NCI-H146 treated with DMSO at 0.1 percent for 48 hours (cell line): Measurements from ENCODE around the gene USP22.

Source experiments
- DNase-seq: peaks from one replicate; lab custom pipeline; 2025; ENCODE audit not compliant: unreplicated experiment; lab: John Stamatoyannopoulos, UW

Gene USP22

DNA sequence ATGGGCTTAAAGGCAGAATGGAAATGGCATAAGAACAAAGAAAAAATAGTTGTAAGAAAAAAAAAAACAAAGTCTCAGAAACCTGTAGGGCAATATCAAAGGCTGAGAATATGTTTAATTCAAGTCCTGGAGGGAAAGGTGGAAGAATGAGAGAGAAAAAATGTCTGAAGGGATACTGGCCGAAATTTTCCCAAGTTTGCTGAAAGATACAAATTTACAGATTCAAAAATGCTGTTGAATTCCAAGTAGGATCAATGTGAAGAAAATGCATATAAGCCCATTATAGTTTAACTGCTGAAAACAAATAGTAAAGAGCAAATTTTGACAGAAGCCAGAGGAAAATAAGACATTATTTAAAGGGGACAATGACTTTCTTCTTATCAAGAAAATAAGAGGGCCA lies 6.6 kb upstream of the USP22 start:
- DNase-seq, result no peak

DNA sequence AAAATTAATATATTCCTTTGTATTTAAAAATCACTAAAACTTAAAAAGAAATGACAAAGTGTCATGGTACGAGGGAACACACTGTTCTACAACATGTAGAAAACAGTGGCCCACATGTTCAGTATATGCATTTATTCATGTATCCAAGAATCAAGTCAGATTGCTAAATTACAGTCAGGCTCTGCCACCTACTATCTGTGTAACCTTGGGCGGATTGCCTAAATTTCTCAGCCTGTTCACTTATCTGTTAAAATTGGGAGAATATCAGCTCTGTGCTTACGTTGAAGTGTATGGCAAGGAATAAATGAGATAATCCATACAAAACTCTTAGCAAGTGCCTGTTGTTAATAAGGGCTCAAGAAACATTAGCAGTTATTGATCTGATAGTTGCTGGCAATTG lies 3.4 kb upstream of the USP22 start:
- no peak for DNase-seq

DNA sequence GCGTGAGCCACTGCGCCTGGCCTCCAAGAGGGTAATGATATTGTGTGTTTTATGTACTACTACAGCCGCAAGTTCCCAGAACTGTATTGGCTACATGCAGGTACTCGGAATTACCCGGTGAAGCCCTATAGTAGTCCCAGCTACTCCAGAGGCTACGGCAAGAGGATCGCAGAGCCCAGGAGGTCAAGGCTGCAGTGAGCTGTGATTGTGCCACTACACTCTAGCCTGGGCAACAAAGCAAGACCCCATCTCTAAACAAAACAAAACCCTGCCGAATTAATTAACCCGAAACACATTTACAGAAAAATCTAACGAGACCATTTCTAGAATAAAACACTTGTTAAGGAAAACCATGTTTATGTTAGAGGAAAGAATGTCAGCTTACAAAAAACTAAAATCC lies 2.2 kb upstream of the USP22 start:
- no peak for DNase-seq

DNA sequence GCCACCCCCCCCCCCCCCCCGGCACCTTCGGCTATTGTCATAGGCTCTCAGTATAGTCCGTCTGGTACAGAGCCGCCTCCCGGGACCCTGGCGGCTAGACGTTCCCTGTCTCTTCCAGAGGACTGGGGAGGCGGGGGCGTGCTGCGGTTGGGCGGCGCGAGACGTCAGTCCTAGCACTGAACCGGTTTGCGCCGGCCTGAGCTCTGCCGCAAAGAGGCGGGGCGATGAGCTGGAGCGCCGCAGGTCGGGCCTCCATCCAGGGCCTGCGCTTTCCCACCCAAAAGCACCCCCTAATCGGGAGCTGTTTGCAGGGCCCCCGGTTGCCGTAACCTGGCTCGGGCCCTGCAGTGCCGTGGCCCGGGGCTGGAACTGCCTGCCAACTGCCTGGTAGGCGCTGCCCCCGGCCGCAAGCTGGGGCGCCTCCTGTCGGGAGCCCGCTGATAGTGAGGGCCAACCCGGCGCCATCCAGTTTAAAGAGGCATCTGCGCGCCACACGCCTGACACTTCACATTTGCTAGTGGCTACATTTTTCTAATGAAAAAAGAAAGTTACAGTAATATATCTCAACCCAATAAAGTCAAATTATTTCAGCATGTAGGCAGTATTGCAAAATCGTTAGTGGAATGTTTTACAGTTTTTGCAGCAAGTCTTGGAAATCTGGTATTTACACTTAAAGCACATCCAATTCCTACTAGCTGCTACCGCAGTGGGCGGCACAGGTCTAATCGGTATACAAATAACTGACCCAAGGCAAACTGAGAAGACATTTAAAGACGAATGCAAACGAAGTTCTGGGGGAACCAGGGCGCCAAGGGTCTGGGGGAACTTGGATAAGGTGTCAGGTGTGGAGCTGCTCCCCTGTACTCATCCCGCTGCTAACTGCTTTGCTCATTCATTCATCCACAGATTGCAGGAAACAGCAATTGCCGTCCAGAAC lies 753 bp upstream of the USP22 start:
- DNase-seq, result peak; percentile 95

DNA sequence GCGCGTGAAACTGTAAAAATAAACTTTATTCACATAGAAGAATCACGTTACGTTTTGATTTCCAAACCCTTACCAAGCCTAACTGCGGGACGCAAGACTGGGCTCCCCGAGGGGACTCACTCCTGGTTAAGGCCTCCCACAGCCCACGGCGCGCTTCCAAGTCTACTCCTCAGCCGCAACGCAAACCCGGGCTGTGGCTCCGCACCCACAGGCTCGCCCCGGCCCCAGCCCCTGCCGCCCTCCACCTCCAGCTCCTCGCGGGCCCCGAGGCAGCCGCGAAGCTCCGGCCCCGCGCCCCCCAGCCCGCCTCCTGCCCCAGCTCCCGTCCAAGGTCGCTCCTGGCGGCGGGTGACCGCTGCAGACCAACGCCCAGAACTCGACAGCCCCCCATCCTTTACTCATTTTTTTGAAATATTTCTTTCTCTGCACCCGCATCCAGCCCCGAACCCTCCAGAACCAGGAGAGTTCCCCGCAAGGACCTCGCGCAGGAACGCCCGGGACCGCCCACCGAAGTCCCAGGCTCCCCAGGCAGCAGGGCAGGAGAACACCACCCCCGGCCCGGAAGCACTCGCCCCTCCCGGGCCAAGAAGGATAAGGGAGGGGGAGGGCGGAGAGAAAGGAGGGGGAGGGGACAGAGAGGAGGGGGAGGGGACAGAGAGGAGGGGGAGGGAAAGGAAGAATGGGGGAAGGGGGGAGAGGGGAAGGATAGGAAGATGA lies 912 bp downstream of the USP22 start:
- DNase-seq, result peak; percentile 73

DNA sequence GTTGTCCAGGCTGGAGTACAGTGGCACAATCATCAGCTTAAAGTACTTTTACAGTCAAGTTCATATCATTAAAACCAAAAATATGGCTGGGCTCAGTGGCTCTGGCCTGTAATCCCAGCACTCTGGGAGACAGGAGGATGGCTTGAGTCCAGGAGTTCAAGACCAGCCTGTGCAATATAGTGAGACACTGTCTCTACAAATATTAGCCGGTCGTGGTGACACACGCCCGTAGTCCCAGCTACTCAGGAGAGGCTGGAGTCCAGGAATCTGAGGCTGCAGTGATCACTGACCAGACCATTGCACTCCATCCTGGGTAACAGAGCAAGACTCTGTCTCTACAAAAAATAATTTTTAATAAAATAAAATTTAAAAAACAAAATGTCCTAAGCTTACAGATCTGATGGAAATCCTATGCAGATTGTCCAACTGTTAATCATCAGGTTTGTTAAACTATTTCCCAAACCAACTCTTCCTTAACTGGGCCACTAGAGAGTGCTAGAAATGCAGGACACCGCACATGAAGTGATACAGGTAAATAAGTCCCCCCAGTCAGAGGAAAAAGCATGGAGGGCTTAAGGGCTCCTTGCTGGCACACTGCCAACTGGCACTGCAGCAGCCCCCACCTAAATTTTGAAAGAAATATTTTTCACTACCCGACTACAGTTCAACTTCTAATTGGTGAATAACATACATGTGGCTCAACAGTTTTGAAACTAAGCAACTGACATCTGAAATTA lies 2.8 kb downstream of the USP22 start:
- peak; percentile 17 for DNase-seq

DNA sequence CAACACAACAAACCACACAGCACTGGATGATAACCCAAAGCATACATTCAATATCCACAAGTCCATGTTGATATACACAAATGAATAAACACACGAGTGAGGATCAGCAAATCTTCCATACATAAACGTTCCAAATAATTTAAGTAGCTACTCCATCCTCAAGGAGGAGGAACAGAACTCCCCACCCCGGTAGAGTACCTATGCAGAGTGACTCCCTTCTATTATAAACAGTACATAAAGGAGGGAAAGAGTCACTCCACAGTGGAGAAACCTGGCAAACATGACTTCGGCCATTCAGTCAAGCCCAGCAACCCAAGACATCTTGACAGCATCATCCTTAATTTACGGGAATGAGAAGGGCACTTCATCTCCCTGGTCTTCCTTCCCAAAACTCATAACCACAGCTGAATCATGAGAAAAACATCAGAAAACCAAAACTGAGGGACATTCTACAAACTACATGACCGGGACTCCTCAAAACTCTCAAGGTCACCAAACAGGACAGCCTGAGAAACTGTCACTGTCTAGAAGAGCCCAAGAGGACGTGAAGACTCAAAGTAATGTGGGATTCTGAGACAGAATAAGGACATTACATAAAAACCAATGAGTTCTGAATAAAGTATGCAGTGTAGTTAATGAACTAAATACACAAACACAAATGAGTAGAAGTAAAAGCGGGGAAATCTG lies 5.6 kb downstream of the USP22 start:
- DNase-seq, result no peak

DNA sequence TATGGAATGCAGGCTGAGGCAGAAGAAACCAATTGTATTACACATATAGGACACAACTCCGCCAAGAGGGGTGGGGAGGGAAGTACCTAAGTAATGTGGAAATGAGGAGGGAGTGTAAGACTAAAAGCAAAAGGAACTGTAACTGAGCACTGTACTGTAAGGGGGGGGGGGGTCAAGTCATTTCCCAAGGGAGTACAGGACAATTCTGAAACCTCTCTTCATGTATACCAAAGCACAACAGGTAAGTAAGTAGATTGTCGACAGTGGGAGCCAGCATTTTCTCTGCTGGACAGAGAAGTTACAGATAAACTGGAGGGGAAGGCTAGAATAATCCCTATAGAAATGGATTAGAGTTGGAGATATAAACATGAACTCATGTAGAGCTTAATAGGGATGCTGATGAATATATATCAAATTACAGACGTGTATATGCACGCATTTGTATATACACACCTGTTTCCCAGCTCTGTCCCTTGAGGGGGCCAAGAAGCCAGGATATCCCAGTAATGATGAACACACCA lies 6.4 kb downstream of the USP22 start:
- no peak for DNase-seq

DNA sequence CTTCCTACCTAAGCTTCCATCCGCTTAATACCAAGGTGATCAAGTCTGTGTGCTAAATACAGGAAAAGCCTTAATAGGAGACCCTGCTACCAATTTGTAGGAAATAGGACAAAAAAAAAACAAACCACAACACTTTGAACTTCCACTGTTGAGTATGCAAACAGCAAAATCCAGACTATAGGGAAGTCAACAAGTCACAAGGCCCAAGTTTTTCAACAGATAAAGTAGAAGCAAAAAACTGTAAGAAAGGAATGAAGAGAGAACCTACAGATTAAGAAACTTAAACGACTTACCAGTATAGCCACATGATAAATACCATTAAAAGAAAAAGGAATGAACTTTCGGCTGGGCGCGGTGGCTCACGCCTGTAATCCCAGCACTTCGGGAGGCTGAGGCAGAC lies 7.4 kb downstream of the USP22 start:
- DNase-seq, result no peak

DNA sequence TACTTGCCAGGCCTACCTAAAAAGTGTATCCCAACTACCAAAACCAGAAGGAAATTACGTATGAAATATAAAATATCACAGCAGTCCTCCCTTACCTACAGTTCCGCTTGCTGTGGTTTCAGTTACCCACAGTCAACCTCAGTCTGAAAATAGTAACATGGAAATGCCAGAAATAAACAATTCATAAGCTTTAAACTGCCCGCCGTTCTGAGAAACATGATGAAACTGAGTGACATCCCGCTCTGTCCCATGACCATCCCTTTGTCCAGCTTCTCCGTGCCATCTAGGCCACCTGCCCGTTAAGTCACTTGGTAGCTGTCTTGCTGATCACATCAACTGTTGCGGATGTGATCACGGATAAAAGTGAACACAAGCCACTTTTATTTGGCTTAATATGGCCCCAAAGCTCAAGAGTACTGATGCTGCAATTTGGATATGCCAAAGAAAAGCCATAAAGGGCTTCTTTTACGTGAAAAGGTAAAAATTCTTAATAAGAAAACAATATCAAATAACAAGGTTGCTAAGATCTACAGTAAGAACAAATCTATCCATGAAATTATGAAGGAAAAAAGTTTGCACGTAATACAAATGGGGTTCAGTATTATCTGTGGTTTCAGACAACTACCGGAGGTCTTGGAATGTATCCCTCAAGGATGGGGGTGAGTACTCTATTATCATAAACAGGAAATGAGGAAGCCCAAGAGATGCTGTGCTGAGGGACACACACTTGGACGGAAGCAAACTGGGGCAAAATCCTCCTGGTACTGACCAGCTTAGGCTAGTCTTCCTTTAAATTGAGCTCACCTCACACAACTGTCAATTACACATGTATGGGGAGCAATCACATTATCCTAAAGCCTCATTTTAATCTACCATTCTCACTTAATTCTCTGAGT lies 8.2 kb downstream of the USP22 start:
- no peak for DNase-seq

DNA sequence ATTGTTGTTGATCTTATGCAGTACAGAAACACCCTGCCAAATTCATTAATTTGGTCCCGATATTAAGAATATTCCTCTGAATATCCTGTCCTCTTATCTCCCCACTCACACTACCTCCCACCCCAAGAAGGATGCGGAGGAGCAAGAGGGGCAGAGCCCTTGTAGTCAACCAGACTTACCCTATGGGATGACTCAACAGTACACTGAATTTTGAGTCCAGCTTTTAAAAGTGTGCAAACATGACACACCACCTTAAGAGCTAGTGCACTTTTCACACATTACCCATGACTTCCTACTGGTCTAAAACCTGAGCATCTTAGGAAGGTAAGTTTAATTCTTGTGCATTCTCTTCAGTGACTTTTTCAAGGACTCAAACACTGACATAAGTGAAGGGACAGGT lies 9.5 kb downstream of the USP22 start:
- no peak for DNase-seq

DNA sequence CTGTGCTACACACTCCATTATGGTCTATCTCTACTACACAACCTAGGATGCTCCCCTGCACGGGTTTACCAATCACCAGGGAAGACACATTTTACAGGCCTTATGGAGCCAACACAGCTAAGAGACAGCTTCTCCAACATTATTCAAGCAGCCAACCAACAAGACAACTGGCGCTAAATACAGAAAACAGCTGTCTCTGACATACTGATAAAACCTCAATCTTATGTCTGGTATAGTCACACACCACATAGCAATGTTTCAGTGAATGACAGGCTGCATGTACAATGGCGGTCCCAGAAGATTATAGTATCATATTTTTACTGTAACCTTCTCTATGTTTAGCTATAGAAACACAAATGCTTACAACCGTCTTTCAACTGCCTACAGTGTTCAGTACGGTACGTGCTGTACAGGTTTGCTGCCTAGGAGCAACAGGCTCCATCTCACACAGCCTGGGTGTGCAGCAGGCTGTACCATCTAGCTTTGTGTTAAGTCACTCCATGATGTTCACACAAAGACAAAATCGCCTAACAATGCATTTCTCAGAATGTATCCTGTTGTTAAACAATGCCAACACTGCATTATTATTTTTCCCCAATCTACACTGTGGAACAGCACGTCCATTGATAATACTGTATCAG lies 10.9 kb downstream of the USP22 start:
- no peak for DNase-seq

DNA sequence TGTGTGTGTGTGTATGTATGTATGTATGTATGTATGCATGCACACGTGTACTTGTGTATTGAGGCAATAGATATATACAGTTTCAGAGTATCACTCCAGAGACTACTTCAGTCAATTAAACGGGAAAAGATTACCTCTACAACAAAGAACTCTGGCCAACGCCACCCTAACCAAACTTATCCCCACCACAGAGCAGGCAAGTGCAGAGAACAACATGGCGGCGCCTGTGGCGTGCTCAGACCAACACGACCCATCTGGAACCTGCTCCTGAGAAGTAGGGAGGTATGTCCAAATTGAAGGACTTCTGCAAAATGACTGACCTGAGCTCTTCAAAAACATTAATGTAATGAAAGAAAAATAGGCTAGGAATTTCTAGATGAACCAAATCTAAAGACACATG lies 12.4 kb downstream of the USP22 start:
- no peak for DNase-seq

DNA sequence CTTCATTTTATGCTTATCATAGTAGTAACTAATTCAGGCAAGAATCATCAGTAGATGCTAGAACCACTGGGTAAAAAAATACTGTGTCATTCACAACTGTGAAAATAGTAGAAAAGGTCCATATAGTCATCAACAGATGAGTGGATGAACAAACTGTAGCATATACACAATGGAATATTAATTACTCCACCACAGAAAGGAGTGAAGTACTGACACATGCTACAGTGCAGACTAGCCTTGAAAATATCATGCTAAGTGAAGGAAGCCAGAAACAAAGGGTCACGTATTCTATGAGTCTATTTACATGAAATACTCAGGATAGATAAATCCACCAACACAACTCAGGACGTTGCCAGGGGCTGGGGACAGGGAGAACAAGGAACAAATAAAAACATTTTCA lies 13.3 kb downstream of the USP22 start:
- DNase-seq, result no peak

DNA sequence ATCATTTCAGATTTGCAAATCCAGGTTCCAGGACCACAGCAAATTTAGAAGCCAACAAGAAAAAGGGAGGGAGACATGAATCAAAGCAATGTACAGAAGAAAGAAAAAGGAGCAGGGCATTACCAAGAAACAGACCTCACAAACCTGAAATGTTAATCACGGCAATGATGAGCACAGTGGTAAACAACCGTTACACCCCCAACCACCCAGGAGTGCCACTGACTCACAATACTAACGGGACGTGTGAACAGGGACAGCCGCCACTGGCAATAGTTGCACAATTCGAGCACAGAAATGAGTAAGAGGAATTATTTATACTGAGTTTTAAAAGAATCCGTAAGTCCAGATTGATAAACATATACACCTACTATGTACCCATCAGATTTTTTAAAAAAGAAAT lies 13.8 kb downstream of the USP22 start:
- DNase-seq, result no peak

DNA sequence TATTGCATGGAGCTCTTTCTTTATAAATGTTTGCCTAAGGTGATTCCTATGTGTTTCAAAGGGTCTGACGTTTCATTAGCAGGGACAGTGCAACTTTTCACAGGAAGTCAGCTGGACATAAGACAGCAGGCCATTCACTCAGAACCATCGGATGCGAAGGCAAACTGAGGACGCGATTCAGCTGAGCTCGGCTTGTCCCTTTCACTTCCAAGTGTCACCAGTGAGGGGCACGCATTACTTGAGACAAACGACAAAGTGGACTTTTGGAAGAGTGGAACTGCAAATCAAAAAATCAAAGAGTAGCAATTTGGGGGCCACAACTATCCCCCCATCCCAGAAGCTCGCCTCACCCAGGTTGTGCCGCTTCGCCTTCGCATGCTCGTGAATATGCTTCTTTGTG lies 14.6 kb downstream of the USP22 start:
- DNase-seq, result no peak

DNA sequence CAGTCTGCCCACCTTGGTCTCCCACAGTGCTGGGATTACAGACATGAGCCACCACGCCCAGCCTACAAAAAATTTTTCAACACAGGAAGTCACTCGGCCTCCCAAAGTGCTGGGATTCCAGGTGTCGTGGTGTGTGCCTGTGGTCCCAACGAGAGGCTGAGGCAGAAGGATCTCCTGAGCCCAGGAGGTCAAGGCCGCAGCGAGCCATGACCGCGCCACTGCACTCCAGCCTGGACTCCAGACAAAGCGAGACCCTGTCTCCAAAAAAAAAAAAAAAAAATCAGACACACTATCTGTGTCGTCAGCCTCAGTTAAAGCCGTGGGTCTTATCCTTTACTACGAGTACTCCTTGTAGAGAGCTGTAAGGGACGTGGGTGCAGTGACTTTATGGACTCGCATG lies 15.8 kb downstream of the USP22 start:
- no peak for DNase-seq

DNA sequence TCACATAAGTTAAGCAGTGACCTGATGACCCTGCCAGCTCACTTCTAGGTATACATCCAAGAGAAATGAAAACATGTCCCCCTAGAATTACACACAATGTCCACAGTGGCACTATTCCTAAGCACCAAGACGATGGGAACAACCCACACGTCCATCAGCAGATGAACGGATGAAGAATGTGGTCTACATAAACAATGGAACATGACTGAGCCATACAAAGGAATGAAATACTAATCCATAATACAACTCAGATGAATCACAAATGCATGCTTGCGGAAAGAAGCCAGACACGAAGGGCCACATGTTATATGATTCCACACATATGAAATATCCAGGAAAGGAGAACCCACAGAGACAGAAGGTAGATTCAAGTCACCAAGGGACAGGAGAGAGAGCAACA lies 17.4 kb downstream of the USP22 start:
- DNase-seq, result no peak

DNA sequence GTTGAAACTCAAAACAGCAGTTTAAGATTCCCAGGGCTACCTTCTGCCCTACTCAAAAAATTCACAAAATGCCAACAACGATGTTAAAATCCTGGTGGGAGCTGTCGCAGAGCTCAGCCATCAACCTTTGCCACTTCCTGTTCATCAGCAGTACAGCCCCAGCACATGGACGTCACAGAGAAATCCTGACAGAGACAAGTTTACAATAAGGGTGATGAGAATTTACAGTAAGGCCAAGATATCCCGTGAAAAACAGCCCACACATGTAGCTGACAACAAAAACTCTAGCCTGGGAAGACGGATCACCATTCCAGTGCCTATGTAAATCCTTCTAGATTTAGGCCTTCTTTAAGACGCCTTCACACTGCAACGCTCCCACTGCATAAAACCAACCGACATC lies 18.8 kb downstream of the USP22 start:
- no peak for DNase-seq
